Stimulated activated CD8-positive, alpha-beta memory T cell treated with anti-CD3 and anti-CD28 coated beads, Interleukin-12 subunit alpha, Interleukin-12 subunit beta, amount 100 ng/mL, for 1 hour (primary cell): Measurements from ENCODE around the gene DTHD1.
A peak's percentile ranks its signal among the peaks of the same experiment; 100 is the strongest.

Experiments used
- DNase-seq: peaks from one replicate; pipeline ENCODE4 v3.0.0-alpha.2; 2020; ENCODE audit warnings: low read depth

The DTHD1 gene

DNA sequence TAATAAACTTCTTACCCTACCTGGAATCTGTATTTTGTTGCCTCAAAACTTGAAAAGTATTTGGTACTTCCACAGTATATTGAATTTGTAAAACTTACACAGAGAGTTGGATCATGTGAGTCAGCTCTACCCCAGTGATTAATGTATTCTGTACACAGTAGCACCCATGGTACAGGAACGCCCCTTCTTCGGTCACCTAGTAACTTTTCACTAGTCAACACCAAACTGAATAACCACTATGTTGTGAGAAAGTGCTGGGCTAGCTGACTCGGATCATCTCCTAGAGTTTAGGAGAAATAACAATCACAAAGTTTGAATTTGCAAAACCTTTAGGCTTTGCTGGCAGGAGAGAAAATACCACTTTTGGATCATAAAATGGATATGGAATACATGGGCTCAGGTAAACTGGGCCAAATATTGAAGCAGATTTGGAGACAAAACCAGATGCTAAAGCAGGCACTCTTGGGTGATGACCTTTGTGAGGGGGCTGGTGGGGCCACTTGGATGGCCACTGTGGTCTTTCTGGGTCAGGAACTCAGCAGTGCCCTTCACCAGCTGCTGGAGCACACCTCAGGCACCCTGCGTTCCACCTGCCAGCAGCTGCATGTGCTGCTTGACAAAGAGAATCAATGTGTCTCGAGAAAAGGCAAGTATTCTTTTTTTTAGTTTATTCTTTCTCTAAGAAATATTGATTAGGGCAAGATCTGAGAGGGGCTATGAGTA, at the start of gene DTHD1:
Gene DTHD1, plus strand, starts transcription at position 233 of the 723 bp plus-strand sequence. Its CDS starts 143 bp downstream, at position 376.
- no peak for DNase-seq

- DNase-seq: no peak
Measured at GRCh38 chr4:36233567-36234266, 47.7 kb upstream of the DTHD1 start.

- DNase-seq: no peak
Measured at GRCh38 chr4:36235306-36235705, 46.1 kb upstream of the DTHD1 start.

DNA sequence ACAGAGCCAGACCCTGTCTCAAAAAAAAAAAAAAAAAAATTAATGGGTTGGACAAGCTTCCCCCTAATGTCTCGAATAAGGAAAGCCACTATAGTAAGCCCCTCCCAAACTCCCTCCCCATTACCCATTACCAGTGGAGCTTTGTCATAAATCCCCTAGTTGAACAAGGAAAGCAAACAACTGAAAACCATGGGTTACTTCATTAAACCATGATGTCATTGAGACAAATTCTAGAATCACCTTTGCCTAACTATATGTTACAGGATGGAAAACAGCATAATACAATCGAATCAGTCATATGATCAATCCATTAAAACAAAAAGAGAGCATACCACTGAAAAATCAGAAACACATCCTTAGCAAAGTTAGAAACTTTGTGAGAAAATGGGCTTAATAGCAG, 45.3 kb upstream of the DTHD1 start:
- no peak for DNase-seq

DNA sequence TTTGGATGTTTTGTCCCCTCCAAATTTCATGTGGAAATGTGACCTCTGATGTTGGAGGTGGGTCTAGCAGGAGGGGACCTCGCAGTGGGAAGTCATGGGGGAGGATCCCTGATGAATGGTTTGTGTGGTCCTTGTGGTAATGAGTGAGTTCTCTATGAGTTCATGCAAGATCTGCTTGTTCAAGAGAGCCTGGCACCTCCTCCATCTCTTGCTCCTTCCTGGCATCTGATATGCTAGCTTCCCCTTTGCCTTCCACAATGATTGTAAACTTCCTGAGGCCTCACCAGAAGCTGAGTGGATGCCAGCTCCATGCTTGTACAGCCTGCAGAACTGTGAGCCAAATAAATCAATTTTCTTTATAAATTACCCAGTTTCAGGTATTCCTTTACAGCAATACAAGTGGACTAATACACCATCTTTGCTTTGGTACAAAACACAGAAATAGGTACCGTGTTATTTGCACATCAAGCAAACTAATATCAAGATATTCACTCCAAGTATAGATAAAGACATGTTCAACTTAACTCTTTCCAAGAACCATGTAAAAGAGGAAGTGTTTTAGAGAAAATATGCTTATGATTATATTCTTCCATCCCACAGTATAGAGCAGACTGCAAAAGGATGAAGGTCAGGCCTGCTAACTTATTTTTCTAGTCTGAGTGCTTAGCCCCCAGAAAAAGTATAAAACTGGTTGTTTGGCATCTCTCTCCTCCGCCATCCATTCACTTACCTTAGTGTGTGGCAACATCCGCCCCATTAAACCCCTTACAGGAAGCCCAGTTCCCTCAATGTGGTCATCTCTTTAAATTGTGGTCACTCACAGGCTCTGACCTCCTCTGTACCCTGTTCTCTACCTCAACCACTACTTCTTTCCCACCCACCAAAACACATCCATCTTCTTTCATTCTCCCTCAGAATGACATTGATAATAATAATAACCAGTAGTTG, 43.8 kb upstream of the DTHD1 start:
- no peak for DNase-seq

GRCh38 chr4:36241771-36242170, 39.6 kb upstream of the DTHD1 start:
- DNase-seq: no peak

GRCh38 chr4:36242629-36243354, 38.6 kb upstream of the DTHD1 start:
- DNase-seq: no peak

- DNase-seq: no peak
Measured at GRCh38 chr4:36243355-36244256, 37.8 kb upstream of the DTHD1 start.

GRCh38 chr4:36244257-36245082, 36.9 kb upstream of the DTHD1 start, which contains the start of gene ARAP2:
Gene ARAP2 (minus strand): TSS chr4:36244514. CDS start chr4:36229486, 15,028 bp downstream.
- DNase-seq: peak; percentile 66

GRCh38 chr4:36249610-36250009, 31.8 kb upstream of the DTHD1 start:
- no peak for DNase-seq

GRCh38 chr4:36251983-36252382, 29.4 kb upstream of the DTHD1 start:
- DNase-seq: no peak

GRCh38 chr4:36254371-36254770, 27.0 kb upstream of the DTHD1 start:
- no peak for DNase-seq

DNA sequence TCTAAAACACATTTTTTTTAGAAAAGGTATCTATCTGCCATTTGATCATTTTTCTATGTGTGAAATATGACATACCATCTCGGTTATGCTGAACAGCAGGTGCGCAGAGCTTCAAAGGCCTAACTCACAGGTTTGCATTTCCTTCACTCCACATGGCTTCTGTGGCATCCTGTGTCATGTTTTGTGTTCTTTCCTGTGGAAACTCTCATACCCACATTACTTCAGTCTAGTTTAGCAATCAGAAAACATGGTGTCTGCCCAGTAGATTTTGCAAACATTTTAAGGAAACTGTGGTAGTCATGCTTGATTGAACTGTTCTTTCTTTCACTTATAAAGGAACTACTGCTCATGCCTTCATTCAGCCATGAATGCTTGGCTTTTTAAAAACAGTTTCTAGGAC, 25.8 kb upstream of the DTHD1 start:
- peak; percentile 43 for DNase-seq

GRCh38 chr4:36256398-36256891, 25.0 kb upstream of the DTHD1 start:
- no peak for DNase-seq

GRCh38 chr4:36260731-36261130, 20.7 kb upstream of the DTHD1 start:
- DNase-seq: no peak

- DNase-seq: no peak
Measured at GRCh38 chr4:36264207-36264826, 17.1 kb upstream of the DTHD1 start.

GRCh38 chr4:36267486-36268268, 13.7 kb upstream of the DTHD1 start:
- DNase-seq: no peak

DNA sequence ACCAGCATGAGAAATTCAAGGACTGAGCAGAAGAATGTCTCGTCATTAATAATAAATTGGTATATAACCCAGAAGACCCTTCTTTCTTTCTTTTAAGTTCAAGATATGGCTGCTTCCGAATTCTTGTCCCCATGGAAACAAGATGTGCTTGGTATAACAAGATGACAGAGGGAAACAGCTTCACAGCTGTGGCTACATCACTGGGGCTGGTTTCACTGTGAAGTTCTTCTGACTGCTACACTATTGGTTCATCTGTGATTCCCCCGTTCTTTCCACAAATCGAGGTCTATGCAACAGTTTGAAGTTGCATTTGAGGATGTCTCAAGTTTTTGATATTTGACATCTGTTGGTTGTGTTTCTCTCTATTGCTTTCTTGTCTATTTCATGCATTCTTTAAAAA, 12.3 kb upstream of the DTHD1 start:
- DNase-seq: peak; percentile 30
